Stimulated activated naive CD8-positive, alpha-beta T cell treated with anti-CD3 and anti-CD28 coated beads, Interleukin-15, Interleukin-2, amounts not matched to agents 100 ng/mL and 50 ng/mL, for 24 hours (primary cell): Measurements from ENCODE around the gene HOXD11.

Experiments used
- H3K27ac Mint-ChIP-seq: one replicate; pipeline ENCODE4 v1.8.0; 2021; ENCODE audit warnings: mild to moderate bottlenecking, mixed read lengths
- H3K27me3 Mint-ChIP-seq: one replicate; pipeline ENCODE4 v1.8.0; 2021; ENCODE audit warnings: mixed read lengths
- H3K36me3 Mint-ChIP-seq: one replicate; pipeline ENCODE4 v1.8.0; 2021; ENCODE audit warnings: low read depth, mixed read lengths
- H3K4me1 Mint-ChIP-seq: one replicate; pipeline ENCODE4 v1.8.0; 2021; ENCODE audit warnings: low read depth, mixed read lengths
- H3K4me3 Mint-ChIP-seq: one replicate; pipeline ENCODE4 v1.8.0; 2021; ENCODE audit warnings: mild to moderate bottlenecking, mixed read lengths
- H3K9me3 Mint-ChIP-seq: one replicate; pipeline ENCODE4 v1.8.0; 2021; ENCODE audit warnings: mixed read lengths

The HOXD11 gene

GRCh38 chr2:176156807-176157498 is 49.9 kb downstream of the HOXD11 start, which contains the start of gene HOXD3:
HOXD3 (plus strand) TSS chr2:176157307; CDS start chr2:176169115, 11,808 bp downstream.
- H3K27me3 Mint-ChIP-seq = peaks cover 84% of the 10 kb centered on the region
- no peaks in the 10 kb centered on the region for H3K36me3 Mint-ChIP-seq
- H3K9me3 Mint-ChIP-seq = no peaks in the 10 kb centered on the region
- no peak within 1 kb of the TSS for H3K27ac Mint-ChIP-seq
- peaks cover 11% of the 10 kb centered on the region for H3K4me1 Mint-ChIP-seq
- H3K4me3 Mint-ChIP-seq = peak within 1 kb of the TSS; percentile 63

- H3K27ac Mint-ChIP-seq = no peak overlapping the region
- peaks cover 87% of the 10 kb centered on the region for H3K27me3 Mint-ChIP-seq
- no peaks in the 10 kb centered on the region for H3K36me3 Mint-ChIP-seq
- peaks cover 11% of the 10 kb centered on the region for H3K4me1 Mint-ChIP-seq
- peak overlapping the region; percentile 63 for H3K4me3 Mint-ChIP-seq
- no peaks in the 10 kb centered on the region for H3K9me3 Mint-ChIP-seq
Observed at GRCh38 chr2:176157499-176158185, 50.6 kb downstream of the HOXD11 start.

GRCh38 chr2:176158186-176158591 is 51.1 kb downstream of the HOXD11 start:
- no peaks in the 10 kb centered on the region for H3K9me3 Mint-ChIP-seq
- H3K4me1 Mint-ChIP-seq = peaks cover 11% of the 10 kb centered on the region
- H3K4me3 Mint-ChIP-seq = peak overlapping the region; percentile 23
- no peaks in the 10 kb centered on the region for H3K36me3 Mint-ChIP-seq
- H3K27ac Mint-ChIP-seq = no peak overlapping the region
- H3K27me3 Mint-ChIP-seq = peaks cover 85% of the 10 kb centered on the region

GRCh38 chr2:176158855-176159662 is 52.0 kb downstream of the HOXD11 start:
- H3K36me3 Mint-ChIP-seq = peaks cover 4% of the 10 kb centered on the region
- peaks cover 15% of the 10 kb centered on the region for H3K4me1 Mint-ChIP-seq
- H3K9me3 Mint-ChIP-seq = peaks cover 5% of the 10 kb centered on the region
- peaks cover 88% of the 10 kb centered on the region for H3K27me3 Mint-ChIP-seq
- no peak overlapping the region for H3K4me3 Mint-ChIP-seq
- peak overlapping the region; percentile 36 for H3K27ac Mint-ChIP-seq
